Breast epithelium (tissue), 4 donors: Measurements from ENCODE around the gene CCDC47. TPM values are rescaled to one million over a fixed set of nuclear protein-coding genes. Genes with fewer than 3 reads are reported as not detected.
A peak's percentile ranks its signal among the peaks of the same experiment; 100 is the strongest.

Experiments used
- DNase-seq, 2 donors: peaks; one replicate each; pipeline ENCODE4 v3.0.0-alpha.2; 2019; ENCODE audit warnings: low spot score in 2 of 2
- H3K27ac ChIP-seq, 2 donors: fragments of 200-600 bp; sonication (generic) in 1 of 2; one replicate each; pipeline ENCODE4 v1.5.1; 2016 to 2019; ENCODE audit warnings: mild to moderate bottlenecking in 1 of 2
- H3K27me3 ChIP-seq, 2 donors: fragments of 200-600 bp; sonication (generic) in 1 of 2; one replicate each; pipeline versions ENCODE4 v1.5.1 to v1.6.0; 2017 to 2019; ENCODE audit warnings: control low read depth in 1 of 2, mild to moderate bottlenecking in 1 of 2
- H3K36me3 ChIP-seq: fragments of 200-600 bp; one replicate; pipeline ENCODE4 v1.5.1; 2019
- H3K4me1 ChIP-seq, 2 donors: fragments of 200-600 bp; sonication (generic); one replicate each; pipeline ENCODE4 v1.5.1; 2016 to 2019; ENCODE audit warnings: control low read depth in 1 of 2
- H3K4me3 ChIP-seq, 3 donors: fragments of 200-600 bp; sonication (generic); 1 replicate in 2 of 3; 2 replicates in 1 of 3; pipeline ENCODE4 v1.5.1; 2016 to 2019; ENCODE audit warnings: mild to moderate bottlenecking in 3 of 3, moderate library complexity in 2 of 3
- H3K9me3 ChIP-seq, 2 donors: fragments of 200-600 bp; sonication (generic) in 1 of 2; one replicate each; pipeline ENCODE4 v1.5.1; 2016 to 2019; ENCODE audit warnings: control low read depth in 1 of 2
- CTCF ChIP-seq, 3 donors: fragments of 450-650 bp; IDR thresholded peaks; one replicate each; pipeline ENCODE4 v1.5.1; 2016 to 2017; ENCODE audit warnings: antibody characterized with exemption in 3 of 3, mild to moderate bottlenecking in 3 of 3, moderate library complexity in 3 of 3
- POLR2A ChIP-seq: fragments of 450-650 bp; IDR thresholded peaks from one replicate; pipeline ENCODE4 v1.6.1; 2016; ENCODE audit warnings: antibody characterized with exemption, mild to moderate bottlenecking, moderate library complexity
- POLR2AphosphoS5 ChIP-seq, 3 donors: sonication (generic); formaldehyde crosslinking; IDR thresholded peaks; one replicate each; pipeline ENCODE4 v1.6.1; 2017; ENCODE audit warnings: antibody characterized with exemption in 3 of 3
- intact Hi-C: fragments of 100-400 bp; cut with DNase I; formaldehyde crosslinking; loops from one replicate; pipeline ENCODE4 v1.15.1; 2023; ENCODE audit warnings: low total_unique reads
- total RNA-seq, 3 donors: library from RNA; depleted of rRNA; stranded (reverse); fragments of >200 nt; gene quantifications; one replicate each; pipeline ENCODE4 v1.1.0, GENCODE V29; 2016

Gene CCDC47
- total RNA-seq, 3 donors from 2014 or later = 54.1 to 89.5 (median 81.7) TPM

GRCh38 chr17:63752707-63753106 is 20.7 kb downstream of the CCDC47 start:
- peaks cover 10% of the 10 kb centered on the region for H3K36me3 ChIP-seq
- intact Hi-C loops = no loop called here
- no peaks in the 10 kb centered on the region for H3K9me3 ChIP-seq
- H3K27ac ChIP-seq = no peak overlapping the region
- DNase-seq = no peak
- TF ChIP-seq POLR2A (no peak), POLR2AphosphoS5 (IDR thresholded peaks at IDR 0.05) (no peak), CTCF (IDR thresholded peaks at IDR 0.05) (no peak)
- H3K4me1 ChIP-seq = no peaks in the 10 kb centered on the region
- H3K27me3 ChIP-seq = no peaks in the 10 kb centered on the region
- no peak overlapping the region for H3K4me3 ChIP-seq

- intact Hi-C loops = no loop called here
- TF ChIP-seq POLR2A (no peak), POLR2AphosphoS5 (IDR thresholded peaks at IDR 0.05) (no peak), CTCF (IDR thresholded peaks at IDR 0.05) (no peak)
- Histone ChIP-seq H3K27ac (no peak overlapping the region), H3K4me1 (no peaks in the 10 kb centered on the region), H3K27me3 (no peaks in the 10 kb centered on the region), H3K4me3 (no peak overlapping the region), H3K9me3 (no peaks in the 10 kb centered on the region), H3K36me3 (peaks cover 10% of the 10 kb centered on the region)
- DNase-seq = no peak
Observed at GRCh38 chr17:63751806-63752205, 21.6 kb downstream of the CCDC47 start.

- intact Hi-C loops = no loop called here
- Histone ChIP-seq H3K9me3 (no peaks in the 10 kb centered on the region), H3K27me3 (no peaks in the 10 kb centered on the region), H3K36me3 (no peaks in the 10 kb centered on the region), H3K4me1 (no peaks in the 10 kb centered on the region), H3K27ac (peak within 1 kb of the TSS; percentile 95 to 98), H3K4me3 (peak within 1 kb of the TSS; percentile 82 to 90 (median 83))
- TF ChIP-seq POLR2A = peak; percentile 81
- TF ChIP-seq POLR2AphosphoS5 (IDR thresholded peaks at IDR 0.05) = peak; percentile 46 to 74 (median 55)
- TF ChIP-seq CTCF (IDR thresholded peaks at IDR 0.05) = peak in 1 of 3 donors; percentile 10
- DNase-seq = peak; percentile 99
Observed at GRCh38 chr17:63741408-63742173, 31.8 kb downstream of the CCDC47 start, which contains the start of gene STRADA. Gene STRADA (minus strand): TSS chr17:63741799. CDS start chr17:63728369, 13,430 bp downstream.

GRCh38 chr17:63741143-63741407 is 32.3 kb downstream of the CCDC47 start:
- intact Hi-C loops = no loop called here
- no peak for DNase-seq
- TF ChIP-seq POLR2A = no peak
- no peak for TF ChIP-seq POLR2AphosphoS5 (IDR thresholded peaks at IDR 0.05)
- no peak for TF ChIP-seq CTCF (IDR thresholded peaks at IDR 0.05)

GRCh38 chr17:63740464-63741142 is 32.8 kb downstream of the CCDC47 start:
- DNase-seq = no peak
- no peaks in the 10 kb centered on the region for H3K36me3 ChIP-seq
- intact Hi-C loops = no loop called here
- no peaks in the 10 kb centered on the region for H3K4me1 ChIP-seq
- H3K9me3 ChIP-seq = no peaks in the 10 kb centered on the region
- TF ChIP-seq CTCF (IDR thresholded peaks at IDR 0.05) (no peak), POLR2A (no peak)
- H3K27me3 ChIP-seq = no peaks in the 10 kb centered on the region
- H3K27ac ChIP-seq = peak overlapping the region; percentile 95 to 98
- peak overlapping the region; percentile 82 to 90 (median 83) for H3K4me3 ChIP-seq

More at GRCh38 chr17:63741143-63741407, 32.3 kb downstream of the CCDC47 start:
- Histone ChIP-seq H3K36me3 (no peaks in the 10 kb centered on the region), H3K4me1 (no peaks in the 10 kb centered on the region), H3K27ac (peak overlapping the region; percentile 95 to 98), H3K27me3 (no peaks in the 10 kb centered on the region), H3K4me3 (peak overlapping the region; percentile 82 to 90 (median 83)), H3K9me3 (no peaks in the 10 kb centered on the region)
